ENCODE measurements around the gene SNX5. TPM values are rescaled to one million over a fixed set of nuclear protein-coding genes. Genes with fewer than 3 reads are reported as not detected.

The SNX5 gene
- 10 to 100 TPM; 59.8 to 81.3 (median 69.7) TPM for total RNA-seq
- polyA plus RNA-seq = 100 to 1,000 TPM in 1 of 3 donors, 10 to 100 TPM in 2; 82.7 to 113 (median 89.6) TPM
- long read RNA-seq, donor 1, transcript SNX5-201 (13 exons, 2,270 nt) = major isoform, 52 of 91 reads
- long read RNA-seq, donor 1, transcript SNX5-202 (14 exons, 2,288 nt) = minor isoform, 15 of 91 reads
- long read RNA-seq, donor 1, partial matches to known transcripts = 15 of 91 reads
- long read RNA-seq, donor 1, other reads (novel, unspliced or antisense) = 5 of 91 reads
- long read RNA-seq, donor 2, transcript SNX5-217 (1 exons, 1,087 nt) = minor isoform, 8 of 115 reads
- long read RNA-seq, donor 2, transcript SNX5-202 (14 exons, 2,288 nt) = minor isoform, 9 of 115 reads
- long read RNA-seq, donor 2, transcript SNX5-201 (13 exons, 2,270 nt) = major isoform, 63 of 115 reads
- long read RNA-seq, donor 2, partial matches to known transcripts = 23 of 115 reads
- long read RNA-seq, donor 2, other reads (novel, unspliced or antisense) = 10 of 115 reads

GRCh38 chr20:17968366-17969277 is at the start of gene SNX5, which contains the start of gene MGME1:
Gene SNX5 (minus strand): TSS chr20:17968794. CDS start chr20:17968425, 369 bp downstream.
Gene MGME1 (plus strand): TSS chr20:17969018. CDS start chr20:17969860, 842 bp downstream.
- Histone ChIP-seq H3K4me1 (peaks cover 54% of the 10 kb centered on the region), H3K36me3 (ENCODE audit: insufficient read depth in 1 of 2, low read depth in 1 of 2) (no peaks in the 10 kb centered on the region), H3K27me3 (ENCODE audit: insufficient read depth in 3 of 3, low read length in 2 of 3) (no peaks in the 10 kb centered on the region), H3K9me3 (no peaks in the 10 kb centered on the region), H3K4me3 (peak within 1 kb of the TSS; percentile 97), H3K27ac (peak within 1 kb of the TSS; percentile 98)
- peak; percentile 99 to 100 for DNase-seq
- intact Hi-C loops (cut with DNase I) = loop anchor here in 1 of 2 donors (5.0 kb wide), 2 partner anchors 51 to 319 kb away; partner anchors contain the start of gene ZNF133
- 0 to 1% (median 0%) methylated on average over 68 to 96 of the region's 96 CpGs for WGBS, 3 donors
- ATAC-seq = peak; percentile 92 to 96 (median 92)
- no peak for TF ChIP-seq CTCF (IDR thresholded peaks at IDR 0.05)

GRCh38 chr20:18018100-18018499 is 49.5 kb upstream of the SNX5 start:
- intact Hi-C loops (cut with DNase I) = no loop called here
- no peaks in the 10 kb centered on the region for H3K9me3 ChIP-seq
- DNase-seq (no peak), ATAC-seq (no peak)
- H3K27me3 ChIP-seq (ENCODE audit: insufficient read depth in 3 of 3, low read length in 2 of 3) = peaks cover 0 to 1% (median 0%) of the 10 kb centered on the region in 3 donors
- WGBS, 3 donors = 82 to 86% (median 83%) methylated on average over 10 of the region's 10 CpGs
- no peak overlapping the region for H3K27ac ChIP-seq
- no peak for TF ChIP-seq CTCF (IDR thresholded peaks at IDR 0.05)
- no peaks in the 10 kb centered on the region for H3K36me3 ChIP-seq (ENCODE audit: insufficient read depth in 1 of 2, low read depth in 1 of 2)
- no peaks in the 10 kb centered on the region for H3K4me1 ChIP-seq
- H3K4me3 ChIP-seq = no peak overlapping the region

- no peak for TF ChIP-seq CTCF (IDR thresholded peaks at IDR 0.05)
- WGBS, 3 donors = 75 to 82% (median 81%) methylated on average over 3 of the region's 3 CpGs
- no peak for ATAC-seq
- Histone ChIP-seq H3K4me1 (no peaks in the 10 kb centered on the region), H3K36me3 (ENCODE audit: insufficient read depth in 1 of 2, low read depth in 1 of 2) (no peaks in the 10 kb centered on the region), H3K4me3 (no peak overlapping the region), H3K9me3 (no peaks in the 10 kb centered on the region), H3K27me3 (ENCODE audit: insufficient read depth in 3 of 3, low read length in 2 of 3) (peaks cover 0 to 1% (median 0%) of the 10 kb centered on the region in 3 donors), H3K27ac (no peak overlapping the region)
- intact Hi-C loops (cut with DNase I) = no loop called here
- no peak for DNase-seq
Observed at GRCh38 chr20:18016772-18017171, 48.2 kb upstream of the SNX5 start.

- H3K27ac ChIP-seq = no peak overlapping the region
- TF ChIP-seq CTCF (IDR thresholded peaks at IDR 0.05) = no peak
- no peak overlapping the region for H3K4me3 ChIP-seq
- H3K27me3 ChIP-seq (ENCODE audit: insufficient read depth in 3 of 3, low read length in 2 of 3) = no peaks in the 10 kb centered on the region
- no peak for DNase-seq
- H3K9me3 ChIP-seq = no peaks in the 10 kb centered on the region
- intact Hi-C loops (cut with DNase I) = no loop called here
- 81 to 86% (median 83%) methylated on average over 6 of the region's 6 CpGs for WGBS, 3 donors
- H3K36me3 ChIP-seq (ENCODE audit: insufficient read depth in 1 of 2, low read depth in 1 of 2) = no peaks in the 10 kb centered on the region
- no peak for ATAC-seq
- H3K4me1 ChIP-seq = no peaks in the 10 kb centered on the region
Observed at GRCh38 chr20:18014411-18014810, 45.8 kb upstream of the SNX5 start.

Data from psoas muscle (tissue), 8 donors.